Measurements from ENCODE around the gene E2F6. TPM values are rescaled to one million over a fixed set of nuclear protein-coding genes. Genes with fewer than 3 reads are reported as not detected.

Gene E2F6
- total and polyA plus RNA-seq, 9 of the 15 experiments (the other 6 are each of a cell fraction or from before 2014, with no cell fraction given): 13.6 to 33.9 (median 26.1) TPM

DNA sequence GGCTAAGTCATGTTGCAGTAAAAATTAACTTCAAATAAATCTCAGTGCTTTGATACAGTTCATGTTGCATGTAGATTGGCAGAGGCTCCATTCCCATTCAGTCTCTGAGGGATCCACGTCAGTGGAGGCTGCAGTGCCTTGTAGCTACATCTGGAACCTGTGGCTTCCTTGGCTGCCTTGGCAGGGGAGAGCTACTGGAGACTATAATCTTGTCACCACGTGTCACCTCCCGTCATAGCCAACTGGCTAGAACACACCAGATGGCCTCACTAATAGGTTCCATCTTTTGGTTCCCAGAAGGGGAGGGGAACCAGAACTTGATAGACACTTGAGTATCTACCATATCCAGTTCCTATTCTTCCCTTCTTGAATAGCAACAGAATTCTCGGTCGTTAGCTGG, 28.4 kb downstream of the E2F6 start:
- H3K9me1 ChIP-seq (ENCODE audit: control insufficient read depth, insufficient read depth, low read length): no peaks in the 10 kb centered on the region
- no peaks in the 10 kb centered on the region for H3K27me3 ChIP-seq (ENCODE audit: control insufficient read depth in 2 of 2, insufficient read depth in 2 of 2, low read length in 2 of 2)
- BruUV-seq (replicated peaks): no TSS peak
- intact Hi-C loops (cut with micrococcal nuclease) (no loop called here), in situ Hi-C loops (cut with MboI) (no loop called here)
- no peaks in the 10 kb centered on the region for H4K20me1 ChIP-seq (replicated peaks; ENCODE audit: control insufficient read depth, insufficient read depth, low read length)
- no peak overlapping the region for H2AFZ ChIP-seq (ENCODE audit: low read depth, low read length)
- no peak overlapping the region for H3K27ac ChIP-seq (ENCODE audit: extremely low read depth, low read depth, low read length)
- CTCF ChIA-PET (ENCODE audit: low intra/inter-chr PET ratio): no interaction called here
- H3K36me3 ChIP-seq (ENCODE audit: control insufficient read depth, insufficient read depth, low read length): peaks cover 14% of the 10 kb centered on the region; the same call in 2 of the 3 replicates
- FAIRE-seq (no peak), DNase-seq (ENCODE audit: extremely low read depth in 1 of 4, low spot score in 3 of 4) (no peak), ATAC-seq (no peak)
- no peaks in the 10 kb centered on the region; the same call in none of the 2 replicates for H3K9me3 ChIP-seq (replicated peaks; ENCODE audit: control insufficient read depth, insufficient read depth, low read depth, low read length)
- TF ChIP-seq SFPQ (IDR thresholded peaks at IDR 0.05; ENCODE audit: low read depth, low read length) (no peak), ZZZ3 (IDR thresholded peaks at IDR 0.05) (no peak), NR3C1 (CRISPR knock-in tag; IDR thresholded peaks at IDR 0.05) (no peak), NONO (IDR thresholded peaks at IDR 0.05; ENCODE audit: low read depth in 2 of 2, low read length in 1 of 2) (no peak)
- H3K4me1 ChIP-seq (replicated peaks in 1 of 2; ENCODE audit: control insufficient read depth in 2 of 2, insufficient read depth in 2 of 2, low read length in 2 of 2): no peaks in the 10 kb centered on the region
- 86% methylated on average over 5 of the region's 5 CpGs for WGBS (ENCODE audit: insufficient coverage, low coverage, missing lambda C conversion rate)
- H3K9ac ChIP-seq (ENCODE audit: insufficient read depth in 1 of 2, low read depth in 2 of 2, low read length in 2 of 2): no peak overlapping the region
- no peak overlapping the region for H3K4me3 ChIP-seq
- no peaks in the 10 kb centered on the region for H3K79me2 ChIP-seq (ENCODE audit: control insufficient read depth, insufficient read depth, low read length)
- POLR2A ChIA-PET: interaction anchor here (0.6 to 0.7 kb wide), 2 partner anchors 289 to 526 kb away, joined by 3 to 4 read pairs; no protein-coding TSS in a partner anchor
- H3K4me2 ChIP-seq (ENCODE audit: insufficient read depth, low read length): no peak overlapping the region

Measured in K562 (cell line).